A549 treated with RU486 at 1 μM for 4 hours (cell line): Measurements from ENCODE around the gene SYT8. TPM values are rescaled to one million over a fixed set of nuclear protein-coding genes. Genes with fewer than 3 reads are reported as not detected.

Source experiments
- total RNA-seq: library from RNA; stranded (reverse); fragments of 200-300 nt; extraction: Qiagen RNA extraction; gene quantifications from 5 replicates; pipeline ENCODE4 v1.2.3, GENCODE V29; 2022; ENCODE audit warnings: low read depth

SYT8 gene, protein sequence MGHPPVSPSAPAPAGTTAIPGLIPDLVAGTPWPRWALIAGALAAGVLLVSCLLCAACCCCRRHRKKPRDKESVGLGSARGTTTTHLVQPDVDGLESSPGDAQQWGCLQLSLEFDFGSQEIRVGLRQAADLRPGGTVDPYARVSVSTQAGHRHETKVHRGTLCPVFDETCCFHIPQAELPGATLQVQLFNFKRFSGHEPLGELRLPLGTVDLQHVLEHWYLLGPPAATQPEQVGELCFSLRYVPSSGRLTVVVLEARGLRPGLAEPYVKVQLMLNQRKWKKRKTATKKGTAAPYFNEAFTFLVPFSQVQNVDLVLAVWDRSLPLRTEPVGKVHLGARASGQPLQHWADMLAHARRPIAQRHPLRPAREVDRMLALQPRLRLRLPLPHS
- total RNA-seq = 0.12 to 1.00 TPM in 2 of 5 replicates, not detected in the others

DNA sequence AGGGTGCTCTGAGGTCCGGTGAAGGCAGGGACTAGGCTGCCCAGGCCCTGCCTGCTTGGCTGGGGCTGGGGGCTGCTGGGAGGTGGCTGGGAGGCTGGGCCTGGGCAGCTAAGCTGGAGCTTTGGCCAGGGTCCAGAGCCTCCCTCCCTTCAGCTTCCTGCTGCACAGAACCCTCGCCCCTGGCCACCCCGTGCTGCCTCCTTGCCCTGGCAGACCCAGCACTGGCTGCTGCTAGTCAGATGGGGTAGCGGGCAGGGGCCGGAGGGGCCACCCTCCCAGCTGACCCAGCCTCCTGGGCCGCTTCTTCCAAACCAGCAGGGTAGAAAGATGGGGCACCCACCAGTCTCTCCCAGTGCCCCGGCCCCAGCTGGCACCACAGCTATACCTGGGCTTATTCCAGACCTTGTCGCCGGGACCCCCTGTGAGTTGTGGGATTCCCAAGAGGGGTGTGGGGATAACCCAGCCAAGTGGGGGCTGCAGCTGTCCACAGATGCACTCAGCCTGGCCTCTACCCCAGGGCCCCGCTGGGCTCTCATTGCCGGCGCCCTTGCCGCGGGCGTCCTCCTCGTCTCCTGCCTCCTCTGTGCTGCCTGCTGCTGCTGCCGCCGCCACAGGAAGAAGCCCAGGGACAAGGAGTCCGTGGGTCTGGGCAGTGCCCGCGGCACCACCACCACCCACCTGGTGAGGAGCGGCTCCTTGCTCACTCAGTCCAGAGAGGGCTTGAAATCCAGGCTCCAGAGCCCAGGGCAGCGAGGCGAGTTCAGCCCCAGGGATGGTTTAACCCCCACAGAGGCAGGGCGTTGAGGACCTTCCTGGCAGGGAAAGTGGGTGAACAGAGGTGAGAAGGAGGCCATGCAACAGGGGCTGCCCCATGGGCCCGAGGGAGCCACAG, at the start of gene SYT8:
Gene SYT8 (plus strand): TSS at position 212 of the 892 bp plus-strand sequence. CDS start 116 bp downstream, at position 328.

DNA sequence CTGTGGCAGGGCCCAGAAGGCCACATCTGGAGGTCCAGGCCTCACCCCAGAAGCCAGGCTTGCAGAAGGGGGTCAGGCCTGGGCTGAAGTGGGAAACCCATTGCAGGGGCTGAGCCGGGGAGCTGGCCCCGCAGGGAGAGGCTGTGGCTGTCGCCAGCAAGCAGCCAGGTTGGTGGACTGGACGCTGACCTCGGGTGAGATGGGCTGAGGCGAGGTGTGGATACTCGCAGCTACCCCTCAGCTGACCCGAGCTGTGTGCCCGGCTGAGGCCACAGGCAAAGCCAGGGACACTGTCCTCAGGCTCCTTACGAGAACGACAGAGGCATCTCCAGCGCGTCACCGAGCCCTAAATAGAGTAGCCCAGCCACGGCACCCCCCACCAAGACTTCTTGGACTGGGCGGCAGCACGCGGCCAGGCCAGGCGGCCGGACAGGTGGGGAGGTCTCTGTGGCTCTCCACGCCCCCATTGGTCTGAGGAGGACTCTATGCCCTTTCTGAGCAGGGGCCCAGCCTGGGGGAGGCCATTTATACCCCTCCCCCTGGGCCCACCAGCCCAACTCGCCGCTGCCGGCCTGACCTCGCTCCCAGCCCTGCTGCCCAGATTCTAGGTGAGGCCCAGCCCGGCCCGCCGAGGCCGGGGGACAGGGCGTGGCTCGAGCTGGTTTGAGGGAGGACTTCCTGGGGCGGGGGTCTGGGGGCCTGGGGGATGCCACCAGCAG, 3.8 kb downstream of the SYT8 start, which contains the start of gene TNNI2:
Gene TNNI2 (plus strand): TSS at position 556 of the 719 bp plus-strand sequence. CDS start 716 bp downstream, outside the sequence.

DNA sequence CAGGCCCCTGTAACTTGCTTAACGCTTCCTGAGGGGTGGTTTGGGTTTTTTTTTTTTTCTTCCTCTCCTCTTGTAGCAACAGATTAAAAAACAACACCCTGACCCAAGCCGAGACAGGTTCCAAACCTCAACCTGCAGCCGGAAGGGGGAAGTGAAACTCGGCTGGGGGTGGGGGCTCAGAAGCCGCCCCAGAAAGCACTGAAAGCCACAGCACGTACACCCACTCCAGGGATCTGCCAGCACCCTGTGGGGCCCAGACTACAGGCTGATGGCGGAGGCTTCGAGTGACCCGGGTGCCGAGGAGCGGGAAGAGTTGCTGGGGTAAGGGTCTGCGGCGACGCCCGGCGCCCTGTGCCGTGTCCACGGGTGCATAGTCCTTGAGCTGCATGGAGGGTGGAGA, 18.1 kb downstream of the SYT8 start, which contains the start of gene LSP1:
Gene LSP1 (plus strand): TSS at position 208 of the 400 bp plus-strand sequence. CDS start 61 bp downstream, at position 269.

Other genes with a start within 250 kb of the SYT8 start
- not detected in 5 replicates for gene KRTAP5-1, start 249.7 kb upstream of the SYT8 start, total RNA-seq
- gene KRTAP5-2, start 236.7 kb upstream of the SYT8 start, total RNA-seq = not detected in 5 replicates
- gene KRTAP5-3, start 226.5 kb upstream of the SYT8 start, total RNA-seq = not detected in 5 replicates
- not detected in 5 replicates for gene KRTAP5-4, start 212.9 kb upstream of the SYT8 start, total RNA-seq
- not detected in 5 replicates for gene KRTAP5-5, start 205.2 kb upstream of the SYT8 start, total RNA-seq
- not detected in 5 replicates for gene KRTAP5-6, start 137.8 kb upstream of the SYT8 start, total RNA-seq
- gene IFITM10, start 84.4 kb upstream of the SYT8 start, total RNA-seq = 1.0 to 1.4 TPM (median 1.1 TPM) in 5 replicates
- gene CTSD, start 71.1 kb upstream of the SYT8 start, total RNA-seq = 329 to 529 TPM (median 476 TPM) in 5 replicates
- not detected in 5 replicates for gene TNNI2, start 4.0 kb downstream of the SYT8 start, total RNA-seq
- gene LSP1, start 18.1 kb downstream of the SYT8 start, total RNA-seq = 0.91 to 2.3 TPM (median 1.3 TPM) in 5 replicates
- gene PRR33, start 56.9 kb downstream of the SYT8 start, total RNA-seq = not detected in 5 replicates
- not detected in 5 replicates for gene TNNT3, start 84.7 kb downstream of the SYT8 start, total RNA-seq
- gene MRPL23, start 112.3 kb downstream of the SYT8 start, total RNA-seq = 137 to 162 TPM (median 158 TPM) in 5 replicates
- gene H19, start 162.9 kb downstream of the SYT8 start, total RNA-seq = 6.6 to 13.5 TPM (median 11.6 TPM) in 5 replicates